HEK293 (cell line): Measurements from ENCODE around the gene TTC32.
"Not testable (repeated sequence)": the region's sequence is repeated elsewhere in the genome, so short reads cannot be mapped to it uniquely, and the experiment has no call there.

Experiments
- CTCF ChIA-PET: fragments of 350-600 bp; formaldehyde crosslinking; extraction: SDS; loops from one replicate; lab custom pipeline; 2021; ENCODE audit warnings: antibody characterized with exemption; lab: Yijun Ruan, JAX
- POLR2A ChIA-PET: fragments of 300-600 bp; formaldehyde crosslinking; extraction: SDS; loops from one replicate; lab custom pipeline; 2020; ENCODE audit warnings: antibody characterized with exemption, inconsistent platforms; lab: Yijun Ruan, JAX
- H3K27ac ChIP-seq: fragments of 200-500 bp; sonication (Bioruptor generic); 2 replicates; pipeline ENCODE4 v1.5.1; 2014; ENCODE audit warnings: low read depth, low read length, control low read depth, inconsistent platforms; ENCODE audit errors: extremely low read depth
- H3K36me3 ChIP-seq, 2 experiments: fragments of 200-500 bp in 1 of 2; sonication (Bioruptor generic) in 1 of 2; 1 replicate in 1 of 2; 2 replicates in 1 of 2; pipeline ENCODE4 v1.5.1; 2014 to 2017; ENCODE audit warnings: inconsistent platforms in 2 of 2, low read length in 2 of 2; ENCODE audit not compliant: control insufficient read depth in 2 of 2, insufficient read depth in 1 of 2
- H3K4me1 ChIP-seq: fragments of 200-500 bp; sonication (Bioruptor generic); 2 replicates; pipeline ENCODE4 v1.5.1; 2014; ENCODE audit warnings: mild to moderate bottlenecking, low read length, inconsistent platforms; ENCODE audit not compliant: control insufficient read depth, insufficient read depth
- H3K4me3 ChIP-seq: 2 replicates; pipeline ENCODE4 v1.5.1; 2011; ENCODE audit warnings: low read depth, mild to moderate bottlenecking, control low read depth, low read length, moderate library complexity
- H3K9me3 ChIP-seq: fragments of 200-500 bp; sonication (Bioruptor generic); 2 replicates; pipeline ENCODE4 v1.5.1; 2014; ENCODE audit warnings: low read depth, low read length, inconsistent platforms; ENCODE audit not compliant: control insufficient read depth, insufficient read depth
- EGR2 ChIP-seq: fragments of 450-650 bp; formaldehyde crosslinking; IDR thresholded peaks from 2 replicates; pipeline ENCODE4 v1.5.1; 2016; ENCODE audit warnings: low read depth, missing biosample characterization, missing genetic modification characterization
- ELK4 ChIP-seq: IDR thresholded peaks from 2 replicates; pipeline ENCODE4 v1.6.1; 2011; ENCODE audit warnings: mild to moderate bottlenecking, low read depth, low read length, borderline replicate concordance
- MEIS1 ChIP-seq: sonication (generic); formaldehyde crosslinking; IDR thresholded peaks from 2 replicates; pipeline ENCODE4 v1.8.1; 2022; ENCODE audit warnings: missing genetic modification reagents, mild to moderate bottlenecking, borderline replicate concordance
- PATZ1 ChIP-seq: fragments of 450-650 bp; formaldehyde crosslinking; IDR thresholded peaks from 2 replicates; pipeline ENCODE4 v1.5.1; 2016; ENCODE audit warnings: missing biosample characterization, missing genetic modification characterization
- REST ChIP-seq: fragments of 450-650 bp; formaldehyde crosslinking; IDR thresholded peaks from 2 replicates; pipeline ENCODE4 v1.5.1; 2016; ENCODE audit warnings: missing biosample characterization, missing genetic modification characterization
- TSHZ1 ChIP-seq: fragments of 450-650 bp; formaldehyde crosslinking; IDR thresholded peaks from 2 replicates; pipeline ENCODE4 v1.5.1; 2016; ENCODE audit warnings: missing biosample characterization, missing genetic modification characterization, borderline replicate concordance
- ZBTB10 ChIP-seq: fragments of 450-650 bp; formaldehyde crosslinking; IDR thresholded peaks from 2 replicates; pipeline ENCODE4 v1.5.1; 2016; ENCODE audit warnings: missing biosample characterization, missing genetic modification characterization
- ZFHX2 ChIP-seq: fragments of 450-650 bp; formaldehyde crosslinking; conservative IDR thresholded peaks from 2 replicates; pipeline ENCODE4 v1.5.1; 2016; ENCODE audit warnings: missing biosample characterization, missing genetic modification characterization
- ZIC2 ChIP-seq: fragments of 450-650 bp; formaldehyde crosslinking; IDR thresholded peaks from 2 replicates; pipeline ENCODE4 v1.5.1; 2016; ENCODE audit warnings: missing biosample characterization, missing genetic modification characterization
- ZNF133 ChIP-seq: fragments of 450-650 bp; formaldehyde crosslinking; IDR thresholded peaks from 2 replicates; pipeline ENCODE4 v1.5.1; 2016; ENCODE audit warnings: missing biosample characterization, missing genetic modification characterization
- ZNF146 ChIP-seq: fragments of 450-650 bp; formaldehyde crosslinking; IDR thresholded peaks from 2 replicates; pipeline ENCODE4 v1.5.1; 2016; ENCODE audit warnings: missing biosample characterization, missing genetic modification characterization
- ZNF350 ChIP-seq: fragments of 450-650 bp; formaldehyde crosslinking; IDR thresholded peaks from 2 replicates; pipeline ENCODE4 v1.5.0; 2017; ENCODE audit warnings: missing biosample characterization, mild to moderate bottlenecking, missing genetic modification characterization
- ZNF354C ChIP-seq: fragments of 450-650 bp; formaldehyde crosslinking; IDR thresholded peaks from 2 replicates; pipeline ENCODE4 v1.5.1; 2016; ENCODE audit warnings: missing biosample characterization, missing genetic modification characterization, low read depth, borderline replicate concordance
- ZNF510 ChIP-seq: fragments of 450-650 bp; formaldehyde crosslinking; IDR thresholded peaks from 2 replicates; pipeline ENCODE4 v1.5.1; 2018; ENCODE audit warnings: mild to moderate bottlenecking, missing genetic modification characterization, missing biosample characterization; ENCODE audit not compliant: insufficient replicate concordance
- ZNF549 ChIP-seq: fragments of 450-650 bp; IDR thresholded peaks from 2 replicates; pipeline ENCODE4 v1.5.1; 2018; ENCODE audit warnings: missing biosample characterization, missing genetic modification characterization, mild to moderate bottlenecking, inconsistent platforms, moderate library complexity
- ZNF623 ChIP-seq: fragments of 450-650 bp; formaldehyde crosslinking; IDR thresholded peaks from 2 replicates; pipeline ENCODE4 v1.5.1; 2016; ENCODE audit warnings: missing biosample characterization, missing genetic modification characterization

TTC32 gene

GRCh38 chr2:19922188-19922587 lies 20.4 kb upstream of the TTC32 start:
- CTCF ChIA-PET, POLR2A ChIA-PET, H3K4me1 ChIP-seq, H3K27ac ChIP-seq, H3K36me3 ChIP-seq, H3K4me3 ChIP-seq, H3K9me3 ChIP-seq: not testable (repeated sequence)
- TF ChIP-seq ZNF146 (tag by site-specific recombination) = peak; percentile 78

- no peak overlapping the region for H3K4me3 ChIP-seq
- 0 out of 2 replicates have a peak, but pooled peaks cover 2% of the 10 kb centered on the region for H3K4me1 ChIP-seq
- no peaks in the 10 kb centered on the region for H3K36me3 ChIP-seq
- ChIA-PET CTCF (interaction anchor here (0.6 kb wide), 1 partner anchor 9 kb away, joined by 3 read pairs; no protein-coding TSS in a partner anchor), POLR2A (no interaction called here)
- H3K9me3 ChIP-seq = no peaks in the 10 kb centered on the region
- no peak overlapping the region for H3K27ac ChIP-seq
- TF ChIP-seq ZNF133 (tag by site-specific recombination) = no peak
- TF ChIP-seq EGR2 (tag by site-specific recombination) = peak; percentile 47
- no peak for TF ChIP-seq ZIC2 (tag by site-specific recombination)
- peak; percentile 54; the same call in 1 of the 2 replicates for TF ChIP-seq ZFHX2 (tag by site-specific recombination)
Measured at GRCh38 chr2:19916385-19916950, 14.7 kb upstream of the TTC32 start.

- ChIA-PET CTCF (no interaction called here), POLR2A (no interaction called here)
- H3K9me3 ChIP-seq = no peaks in the 10 kb centered on the region
- 0 out of 2 replicates have a peak, but pooled peaks cover 2% of the 10 kb centered on the region for H3K4me1 ChIP-seq
- H3K4me3 ChIP-seq = no peak overlapping the region
- H3K27ac ChIP-seq = no peak overlapping the region
- no peaks in the 10 kb centered on the region for H3K36me3 ChIP-seq
- TF ChIP-seq TSHZ1 (tag by site-specific recombination) = no peak
- no peak for TF ChIP-seq ELK4
- no peak for TF ChIP-seq ZNF510 (tag by site-specific recombination)
- TF ChIP-seq PATZ1 (tag by site-specific recombination) = no peak
- TF ChIP-seq REST (tag by site-specific recombination) = no peak
- no peak for TF ChIP-seq ZNF623 (tag by site-specific recombination)
- no peak for TF ChIP-seq ZNF350 (tag by site-specific recombination)
- no peak for TF ChIP-seq ZNF354C (tag by site-specific recombination)
- TF ChIP-seq MEIS1 (CRISPR knock-in tag) = no peak
- no peak for TF ChIP-seq ZBTB10 (tag by site-specific recombination)
- no peak for TF ChIP-seq ZNF549 (tag by site-specific recombination)
Measured at GRCh38 chr2:19914266-19914975, 12.6 kb upstream of the TTC32 start.
